Stimulated activated CD4-positive, alpha-beta T cell treated with anti-CD3 and anti-CD28 coated beads, Interleukin-4, amount 100 ng/mL, for 48 hours (primary cell): ENCODE measurements around the gene YEATS2.

Experiments
- DNase-seq, 2 donors: peaks; one replicate each; pipeline ENCODE4 v3.0.0-alpha.2; 2020; ENCODE audit warnings: low read depth in 2 of 2

Gene YEATS2

GRCh38 chr3:183837390-183837789 lies 139.8 kb downstream of the YEATS2 start:
- DNase-seq, result no peak

GRCh38 chr3:183837894-183838293 lies 140.3 kb downstream of the YEATS2 start:
- DNase-seq, result no peak

GRCh38 chr3:183839751-183840150 lies 142.2 kb downstream of the YEATS2 start:
- no peak for DNase-seq

GRCh38 chr3:183844606-183845005 lies 147.0 kb downstream of the YEATS2 start:
- DNase-seq, result no peak

- DNase-seq, result no peak
These were observed 147.5 kb downstream of the YEATS2 start for GRCh38 chr3:183845090-183845489.

GRCh38 chr3:183845608-183846288 lies 148.2 kb downstream of the YEATS2 start:
- no peak for DNase-seq

GRCh38 chr3:183854318-183855035 lies 156.9 kb downstream of the YEATS2 start:
- DNase-seq, result no peak

- DNase-seq, result no peak
These were observed 160.3 kb downstream of the YEATS2 start for GRCh38 chr3:183857863-183858262.
